Measurements from ENCODE around the gene VAV3.

Gene VAV3

DNA sequence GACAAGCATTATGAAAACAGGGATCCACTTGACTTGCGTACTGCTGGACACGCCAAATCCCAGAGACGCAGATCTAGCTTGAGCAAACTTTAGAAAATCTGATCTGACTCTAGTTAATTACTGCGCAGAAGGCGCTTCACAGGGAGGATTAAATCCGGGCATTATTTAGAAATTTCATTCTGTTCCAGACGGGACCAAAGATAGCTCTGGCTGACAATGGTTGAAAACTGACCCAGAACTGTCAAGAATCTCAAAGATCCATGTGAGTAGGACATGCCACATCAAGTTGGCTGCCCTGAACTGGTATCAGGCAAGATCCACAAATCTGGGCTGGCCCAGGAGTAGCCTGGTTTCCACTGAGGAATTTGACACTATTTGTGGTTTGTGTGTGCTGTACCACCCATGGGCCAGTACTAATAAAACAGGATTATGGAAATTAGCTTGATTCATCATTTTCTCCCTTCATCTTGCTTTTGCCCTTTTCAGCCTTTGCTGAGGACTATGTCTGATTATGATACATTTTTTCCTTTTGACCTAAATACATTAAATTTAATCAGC, 171.0 kb downstream of the VAV3 start:
- DNase-seq (ENCODE audit: low spot score): no peak

DNA sequence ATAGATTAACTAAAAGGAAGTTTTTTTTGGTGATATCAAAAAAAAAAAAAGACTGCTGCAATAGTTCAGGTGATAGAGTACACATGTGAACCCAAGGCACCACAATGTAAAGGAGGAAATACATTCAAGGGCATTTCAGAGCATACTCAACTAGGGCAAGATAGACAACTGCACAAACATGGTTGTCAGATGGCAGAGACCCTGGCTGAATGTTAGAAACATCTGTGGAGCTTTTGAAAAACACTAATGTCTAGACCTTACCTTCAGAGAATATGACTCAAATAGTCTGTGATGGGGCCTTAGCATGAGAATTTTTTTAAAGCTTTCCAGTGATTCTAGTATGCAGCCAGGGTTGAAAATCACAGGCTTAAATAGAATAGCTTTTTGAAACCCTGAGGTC, 173.6 kb downstream of the VAV3 start:
- no peak for DNase-seq (ENCODE audit: low spot score)

GRCh38 chr1:107789817-107790524, 175.0 kb downstream of the VAV3 start:
- DNase-seq (ENCODE audit: low spot score): no peak

DNA sequence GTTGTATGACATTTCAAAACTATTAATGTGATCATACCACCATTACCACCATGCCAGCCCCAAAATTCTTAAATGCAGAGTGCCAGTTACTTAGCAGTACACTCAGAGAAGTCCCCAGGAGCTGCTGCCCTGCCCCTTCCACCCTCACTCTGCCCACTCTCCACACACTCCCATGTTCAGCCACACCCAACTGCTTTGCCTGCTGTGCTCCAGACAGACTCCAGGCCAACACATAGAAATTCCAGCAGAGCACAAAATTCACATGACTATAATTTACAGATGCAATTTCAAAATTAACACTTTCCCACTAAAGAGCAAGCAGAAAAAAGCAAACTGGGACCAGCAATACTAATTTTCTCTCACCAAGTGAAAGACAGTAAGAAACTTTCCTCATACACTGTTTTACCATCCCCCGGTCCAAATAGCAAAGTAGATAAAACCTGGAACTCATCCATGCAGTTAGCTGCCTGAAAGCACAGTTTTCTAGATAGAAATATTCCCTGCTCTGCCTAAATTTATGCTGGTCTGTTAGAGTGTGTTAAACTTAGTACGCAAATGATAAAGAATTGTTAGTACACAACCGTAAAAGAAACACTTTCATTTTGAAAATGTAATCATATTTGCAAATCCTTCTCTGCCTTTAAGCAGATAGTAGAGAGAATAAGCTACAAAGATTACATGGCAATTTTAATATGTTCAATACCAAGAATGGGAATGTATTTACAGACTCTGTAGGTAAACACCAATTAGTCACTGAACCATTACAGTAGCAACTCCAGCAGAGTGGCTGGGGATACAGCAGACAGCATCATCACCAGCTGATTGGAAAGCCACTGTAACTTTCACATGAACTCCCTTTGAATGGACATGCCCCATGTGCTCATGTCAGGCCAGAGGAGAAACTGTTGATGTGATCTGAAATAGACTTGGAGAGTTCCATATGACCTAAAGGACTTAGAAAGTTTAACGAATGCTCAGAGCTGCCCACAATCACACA, 176.5 kb downstream of the VAV3 start:
- no peak for DNase-seq (ENCODE audit: low spot score)

GRCh38 chr1:107787299-107787698, 177.7 kb downstream of the VAV3 start:
- DNase-seq (ENCODE audit: low spot score): no peak

GRCh38 chr1:107786203-107786845, 178.7 kb downstream of the VAV3 start:
- DNase-seq (ENCODE audit: low spot score): no peak

GRCh38 chr1:107785496-107786202, 179.3 kb downstream of the VAV3 start:
- no peak for DNase-seq (ENCODE audit: low spot score)

GRCh38 chr1:107782217-107782845, 182.6 kb downstream of the VAV3 start:
- DNase-seq (ENCODE audit: low spot score): no peak

GRCh38 chr1:107781245-107781644, 183.7 kb downstream of the VAV3 start:
- no peak for DNase-seq (ENCODE audit: low spot score)

GRCh38 chr1:107777664-107778047, 187.3 kb downstream of the VAV3 start:
- DNase-seq (ENCODE audit: low spot score): no peak

- no peak for DNase-seq (ENCODE audit: low spot score)
These were observed 187.9 kb downstream of the VAV3 start for GRCh38 chr1:107776900-107777663.

GRCh38 chr1:107771377-107771776, 193.6 kb downstream of the VAV3 start:
- no peak for DNase-seq (ENCODE audit: low spot score)

DNA sequence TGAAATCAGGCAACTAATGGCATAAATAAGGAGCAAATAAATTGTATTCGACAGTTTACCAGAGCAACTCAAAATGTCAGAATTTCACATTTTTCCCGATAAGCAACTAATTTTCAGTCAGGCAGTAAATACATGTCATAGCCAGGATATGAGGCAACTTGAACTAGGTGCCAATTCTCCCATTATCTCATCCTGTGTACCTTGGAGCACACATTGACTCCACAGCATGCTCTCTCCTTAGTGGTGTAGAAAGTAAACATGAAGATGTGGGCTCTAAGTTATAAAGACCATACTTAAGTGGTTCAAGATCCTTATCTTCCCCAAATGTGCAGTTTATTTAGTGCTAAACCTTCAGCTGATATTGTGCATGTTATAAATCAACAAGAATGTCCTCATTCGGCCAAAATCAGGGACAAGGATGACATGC, 197.8 kb downstream of the VAV3 start:
- no peak for DNase-seq (ENCODE audit: low spot score)

GRCh38 chr1:107766533-107766932, 198.4 kb downstream of the VAV3 start:
- no peak for DNase-seq (ENCODE audit: low spot score)

- no peak for DNase-seq (ENCODE audit: low spot score)
These were observed 202.1 kb downstream of the VAV3 start for GRCh38 chr1:107762751-107763390.

- no peak for DNase-seq (ENCODE audit: low spot score)
These were observed 204.9 kb downstream of the VAV3 start for GRCh38 chr1:107760065-107760464.

- peak; percentile 66 for DNase-seq (ENCODE audit: low spot score)
These were observed 214.5 kb downstream of the VAV3 start for GRCh38 chr1:107750364-107750959.

- DNase-seq (ENCODE audit: low spot score): no peak
These were observed 216.4 kb downstream of the VAV3 start for GRCh38 chr1:107748531-107748930.

DNA sequence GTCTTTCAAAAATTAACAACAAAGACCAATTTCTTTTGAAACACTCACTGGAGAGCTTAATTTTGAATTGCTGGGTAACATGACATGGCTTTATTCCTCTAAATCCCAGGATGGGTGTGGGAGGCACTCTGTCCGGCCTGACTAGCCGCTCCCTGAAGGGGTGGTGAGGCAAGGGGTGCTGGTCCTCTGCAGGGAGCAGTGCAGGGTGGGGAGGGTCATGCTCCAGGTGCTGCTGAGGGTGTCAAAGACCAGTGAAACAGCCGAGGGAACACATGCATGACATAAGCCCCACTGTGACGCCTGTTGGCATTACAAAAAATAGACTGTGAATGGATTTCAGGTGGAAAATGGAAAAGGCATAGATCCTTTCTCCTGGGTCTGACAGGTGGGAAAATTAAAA, 223.7 kb downstream of the VAV3 start:
- DNase-seq (ENCODE audit: low spot score): no peak

GRCh38 chr1:107740579-107740978, 224.4 kb downstream of the VAV3 start:
- no peak for DNase-seq (ENCODE audit: low spot score)

Data from ecto neural progenitor cell (in vitro differentiated cells).